Prostate gland (tissue), 2 donors: ENCODE results near the gene SESN1.

Experiments
- POLR2A ChIP-seq: fragments of 450-650 bp; IDR thresholded peaks from one replicate; pipeline ENCODE4 v1.6.1; 2016; ENCODE audit warnings: antibody characterized with exemption, mild to moderate bottlenecking
- TF ChIP-seq, protein P1 (sequence below), 4 experiments: fragments of 200-600 bp in 2 of 4; fragments of 450-650 bp in 2 of 4; sonication (generic) in 2 of 4; IDR thresholded peaks; 1 replicate in 3 of 4; 2 replicates in 1 of 4; pipeline ENCODE4 v1.5.1; 2016 to 2019; ENCODE audit warnings: antibody characterized with exemption in 4 of 4, mild to moderate bottlenecking in 2 of 4, moderate library complexity in 2 of 4

DNA sequence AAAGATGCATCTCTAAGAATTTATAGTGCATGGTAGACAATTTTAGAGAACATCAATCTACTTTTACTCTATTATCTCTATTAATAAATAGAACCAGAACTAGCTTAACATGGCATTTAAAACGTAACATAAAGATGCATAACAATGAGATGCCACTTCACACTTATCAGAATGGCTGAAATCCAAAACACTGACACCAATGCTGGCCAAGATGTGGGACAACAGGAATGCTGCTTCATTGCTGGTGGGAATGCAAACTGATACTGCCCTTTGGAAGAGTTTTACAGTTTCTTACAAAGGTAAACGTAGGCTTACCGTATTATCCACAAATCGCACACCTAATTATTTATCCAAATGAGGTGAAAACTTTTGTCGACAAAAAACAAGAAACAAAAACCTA lies 95.2 kb downstream of the SESN1 start:
- no peak for TF ChIP-seq POLR2A
- TF ChIP-seq, protein P1, sequence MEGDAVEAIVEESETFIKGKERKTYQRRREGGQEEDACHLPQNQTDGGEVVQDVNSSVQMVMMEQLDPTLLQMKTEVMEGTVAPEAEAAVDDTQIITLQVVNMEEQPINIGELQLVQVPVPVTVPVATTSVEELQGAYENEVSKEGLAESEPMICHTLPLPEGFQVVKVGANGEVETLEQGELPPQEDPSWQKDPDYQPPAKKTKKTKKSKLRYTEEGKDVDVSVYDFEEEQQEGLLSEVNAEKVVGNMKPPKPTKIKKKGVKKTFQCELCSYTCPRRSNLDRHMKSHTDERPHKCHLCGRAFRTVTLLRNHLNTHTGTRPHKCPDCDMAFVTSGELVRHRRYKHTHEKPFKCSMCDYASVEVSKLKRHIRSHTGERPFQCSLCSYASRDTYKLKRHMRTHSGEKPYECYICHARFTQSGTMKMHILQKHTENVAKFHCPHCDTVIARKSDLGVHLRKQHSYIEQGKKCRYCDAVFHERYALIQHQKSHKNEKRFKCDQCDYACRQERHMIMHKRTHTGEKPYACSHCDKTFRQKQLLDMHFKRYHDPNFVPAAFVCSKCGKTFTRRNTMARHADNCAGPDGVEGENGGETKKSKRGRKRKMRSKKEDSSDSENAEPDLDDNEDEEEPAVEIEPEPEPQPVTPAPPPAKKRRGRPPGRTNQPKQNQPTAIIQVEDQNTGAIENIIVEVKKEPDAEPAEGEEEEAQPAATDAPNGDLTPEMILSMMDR (IDR thresholded peaks at IDR 0.05), result no peak
